HEK293 (cell line): Measurements from ENCODE around the gene STK24.

ENCODE experiments used
- CTCF ChIA-PET: fragments of 350-600 bp; formaldehyde crosslinking; extraction: SDS; loops from one replicate; lab custom pipeline; 2021; ENCODE audit warnings: antibody characterized with exemption; lab: Yijun Ruan, JAX
- POLR2A ChIA-PET: fragments of 300-600 bp; formaldehyde crosslinking; extraction: SDS; loops from one replicate; lab custom pipeline; 2020; ENCODE audit warnings: antibody characterized with exemption, inconsistent platforms; lab: Yijun Ruan, JAX
- H3K27ac ChIP-seq: fragments of 200-500 bp; sonication (Bioruptor generic); 2 replicates; pipeline ENCODE4 v1.5.1; 2014; ENCODE audit warnings: low read depth, low read length, control low read depth, inconsistent platforms; ENCODE audit errors: extremely low read depth
- H3K36me3 ChIP-seq, 2 experiments: fragments of 200-500 bp in 1 of 2; sonication (Bioruptor generic) in 1 of 2; 1 replicate in 1 of 2; 2 replicates in 1 of 2; pipeline ENCODE4 v1.5.1; 2014 to 2017; ENCODE audit warnings: inconsistent platforms in 2 of 2, low read length in 2 of 2; ENCODE audit not compliant: control insufficient read depth in 2 of 2, insufficient read depth in 1 of 2
- H3K4me1 ChIP-seq: fragments of 200-500 bp; sonication (Bioruptor generic); 2 replicates; pipeline ENCODE4 v1.5.1; 2014; ENCODE audit warnings: mild to moderate bottlenecking, low read length, inconsistent platforms; ENCODE audit not compliant: control insufficient read depth, insufficient read depth
- H3K4me3 ChIP-seq: 2 replicates; pipeline ENCODE4 v1.5.1; 2011; ENCODE audit warnings: low read depth, mild to moderate bottlenecking, control low read depth, low read length, moderate library complexity
- H3K9me3 ChIP-seq: fragments of 200-500 bp; sonication (Bioruptor generic); 2 replicates; pipeline ENCODE4 v1.5.1; 2014; ENCODE audit warnings: low read depth, low read length, inconsistent platforms; ENCODE audit not compliant: control insufficient read depth, insufficient read depth
- HOXA7 ChIP-seq: sonication (generic); formaldehyde crosslinking; IDR thresholded peaks from 2 replicates; pipeline ENCODE4 v1.8.1; 2022; ENCODE audit warnings: missing genetic modification reagents, borderline replicate concordance
- KLF8 ChIP-seq: fragments of 450-650 bp; formaldehyde crosslinking; IDR thresholded peaks from 2 replicates; pipeline ENCODE4 v1.5.1; 2016; ENCODE audit warnings: missing biosample characterization, missing genetic modification characterization
- KLF9 ChIP-seq: fragments of 450-650 bp; formaldehyde crosslinking; IDR thresholded peaks from 2 replicates; pipeline ENCODE4 v1.5.1; 2016; ENCODE audit warnings: missing biosample characterization, missing genetic modification characterization, low read depth
- RBAK ChIP-seq: fragments of 450-650 bp; formaldehyde crosslinking; IDR thresholded peaks from 2 replicates; pipeline ENCODE4 v1.5.1; 2016; ENCODE audit warnings: missing biosample characterization, missing genetic modification characterization
- SP7 ChIP-seq: fragments of 450-650 bp; formaldehyde crosslinking; IDR thresholded peaks from 2 replicates; pipeline ENCODE4 v1.5.1; 2016; ENCODE audit warnings: missing biosample characterization, missing genetic modification characterization
- ZIC2 ChIP-seq: fragments of 450-650 bp; formaldehyde crosslinking; IDR thresholded peaks from 2 replicates; pipeline ENCODE4 v1.5.1; 2016; ENCODE audit warnings: missing biosample characterization, missing genetic modification characterization
- ZNF202 ChIP-seq: fragments of 450-650 bp; formaldehyde crosslinking; IDR thresholded peaks from 2 replicates; pipeline ENCODE4 v1.5.1; 2016; ENCODE audit warnings: missing biosample characterization, missing genetic modification characterization, borderline replicate concordance
- ZNF214 ChIP-seq: fragments of 450-650 bp; formaldehyde crosslinking; IDR thresholded peaks from 2 replicates; pipeline ENCODE4 v1.5.1; 2017; ENCODE audit warnings: missing biosample characterization, mild to moderate bottlenecking, missing genetic modification characterization, borderline replicate concordance
- ZNF223 ChIP-seq: fragments of 450-650 bp; formaldehyde crosslinking; IDR thresholded peaks from 2 replicates; pipeline ENCODE4 v1.5.1; 2016; ENCODE audit warnings: missing biosample characterization, missing genetic modification characterization
- ZNF248 ChIP-seq: fragments of 450-650 bp; formaldehyde crosslinking; IDR thresholded peaks from 2 replicates; pipeline ENCODE4 v1.5.1; 2017; ENCODE audit warnings: missing biosample characterization, missing genetic modification characterization
- ZNF324 ChIP-seq: fragments of 450-650 bp; formaldehyde crosslinking; IDR thresholded peaks from 2 replicates; pipeline ENCODE4 v1.5.1; 2016; ENCODE audit warnings: missing biosample characterization, missing genetic modification characterization
- ZNF335 ChIP-seq: fragments of 450-650 bp; formaldehyde crosslinking; conservative IDR thresholded peaks from 2 replicates; pipeline ENCODE4 v1.5.1; 2016; ENCODE audit warnings: missing biosample characterization, missing genetic modification characterization
- ZNF350 ChIP-seq: fragments of 450-650 bp; formaldehyde crosslinking; IDR thresholded peaks from 2 replicates; pipeline ENCODE4 v1.5.0; 2017; ENCODE audit warnings: missing biosample characterization, mild to moderate bottlenecking, missing genetic modification characterization
- ZNF398 ChIP-seq: fragments of 450-650 bp; formaldehyde crosslinking; IDR thresholded peaks from 2 replicates; pipeline ENCODE4 v1.5.1; 2017; ENCODE audit warnings: missing biosample characterization, missing genetic modification characterization
- ZNF433 ChIP-seq: fragments of 450-650 bp; formaldehyde crosslinking; IDR thresholded peaks from 2 replicates; pipeline ENCODE4 v1.5.1; 2016; ENCODE audit warnings: missing biosample characterization, missing genetic modification characterization, low read depth
- ZNF544 ChIP-seq: fragments of 450-650 bp; formaldehyde crosslinking; IDR thresholded peaks from 2 replicates; pipeline ENCODE4 v1.5.0; 2017; ENCODE audit warnings: missing biosample characterization, missing genetic modification characterization
- ZNF560 ChIP-seq: fragments of 450-650 bp; formaldehyde crosslinking; IDR thresholded peaks from 2 replicates; pipeline ENCODE4 v1.5.1; 2017; ENCODE audit warnings: missing biosample characterization, missing genetic modification characterization, borderline replicate concordance
- ZNF580 ChIP-seq: fragments of 450-650 bp; formaldehyde crosslinking; IDR thresholded peaks from 2 replicates; pipeline ENCODE4 v1.5.1; 2016; ENCODE audit warnings: missing biosample characterization, missing genetic modification characterization
- ZNF664 ChIP-seq: fragments of 450-650 bp; formaldehyde crosslinking; IDR thresholded peaks from 2 replicates; pipeline ENCODE4 v1.5.1; 2016; ENCODE audit warnings: missing biosample characterization, missing genetic modification characterization
- ZNF76 ChIP-seq: fragments of 450-650 bp; formaldehyde crosslinking; IDR thresholded peaks from 2 replicates; pipeline ENCODE4; 2016; ENCODE audit warnings: low read depth, missing biosample characterization, missing genetic modification characterization, borderline replicate concordance
- ZNF777 ChIP-seq: fragments of 450-650 bp; formaldehyde crosslinking; IDR thresholded peaks from 2 replicates; pipeline ENCODE4 v1.5.1; 2017; ENCODE audit warnings: missing biosample characterization, missing genetic modification characterization, borderline replicate concordance
- ZNF785 ChIP-seq: fragments of 450-650 bp; formaldehyde crosslinking; IDR thresholded peaks from 2 replicates; pipeline ENCODE4 v1.5.1; 2016; ENCODE audit warnings: missing biosample characterization, missing genetic modification characterization
- ZSCAN16 ChIP-seq: fragments of 450-650 bp; formaldehyde crosslinking; IDR thresholded peaks from 2 replicates; pipeline ENCODE4 v1.5.1; 2016; ENCODE audit warnings: missing biosample characterization, missing genetic modification characterization

Gene STK24

DNA sequence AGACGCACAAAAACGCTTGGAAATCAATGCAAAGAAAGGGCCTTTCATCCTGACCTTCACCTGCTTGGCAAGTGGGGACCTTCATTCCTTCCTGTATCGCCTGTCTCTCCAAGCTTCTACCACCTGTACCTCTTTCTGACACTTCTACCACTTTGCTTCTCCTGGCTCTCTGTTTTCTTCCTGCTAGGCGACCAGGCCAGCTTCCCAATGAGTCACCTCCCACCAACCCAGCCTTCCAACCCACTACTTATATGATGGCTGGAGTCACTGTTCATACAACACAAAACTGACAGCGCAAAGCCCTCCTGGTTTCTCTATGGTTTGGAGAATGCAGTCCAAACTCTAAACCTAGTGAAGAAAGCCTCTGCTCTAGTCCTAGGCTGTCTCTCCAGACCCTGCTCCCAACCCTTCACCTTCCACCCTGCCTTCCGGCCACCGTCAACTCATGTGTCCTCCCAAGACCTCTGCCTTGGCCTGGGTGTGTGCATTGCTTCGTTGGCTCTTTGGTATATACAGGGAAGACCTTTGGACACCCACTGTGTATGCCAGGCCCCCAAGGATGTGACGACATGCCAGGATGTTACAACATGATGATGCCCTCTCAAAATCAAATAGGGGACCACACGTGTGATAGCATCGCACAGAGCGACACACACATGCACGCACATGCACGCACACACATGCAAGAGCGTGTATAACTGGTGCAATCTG lies 148.5 kb downstream of the STK24 start:
- CTCF ChIA-PET: interaction anchor here (0.8 kb wide), 1 partner anchor 17 kb away, joined by 7 read pairs; no protein-coding TSS in a partner anchor
- H3K4me1 ChIP-seq: no peaks in the 10 kb centered on the region
- H3K36me3 ChIP-seq: no peaks in the 10 kb centered on the region
- no peak overlapping the region for H3K27ac ChIP-seq
- no peak for TF ChIP-seq ZNF664 (tag by site-specific recombination)
- TF ChIP-seq ZNF202: no peak
- no peak for TF ChIP-seq ZNF560
- no peak for TF ChIP-seq KLF9 (tag by site-specific recombination)
- TF ChIP-seq, all 188 proteins: peak for 0
- H3K9me3 ChIP-seq: no peaks in the 10 kb centered on the region
- no peak overlapping the region for H3K4me3 ChIP-seq
- POLR2A ChIA-PET: no interaction called here

GRCh38 chr13:98427331-98427995 lies 149.4 kb downstream of the STK24 start:
- Histone ChIP-seq H3K4me1 (no peaks in the 10 kb centered on the region), H3K27ac (no peak overlapping the region), H3K9me3 (no peaks in the 10 kb centered on the region), H3K4me3 (no peak overlapping the region), H3K36me3 (no peaks in the 10 kb centered on the region)
- ChIA-PET CTCF (interaction anchor here (0.6 kb wide), 2 partner anchors 162 to 258 kb away, joined by 3 to 4 read pairs; no protein-coding TSS in a partner anchor), POLR2A (no interaction called here)
- no peak for TF ChIP-seq ZNF785 (tag by site-specific recombination)
- TF ChIP-seq ZNF433 (tag by site-specific recombination): no peak
- TF ChIP-seq ZNF335 (tag by site-specific recombination): no peak
- TF ChIP-seq ZIC2 (tag by site-specific recombination): no peak
- no peak for TF ChIP-seq ZNF324
- no peak for TF ChIP-seq ZNF248
- no peak for TF ChIP-seq ZNF580 (tag by site-specific recombination)
- no peak for TF ChIP-seq ZNF544 (tag by site-specific recombination)
- no peak for TF ChIP-seq ZNF777 (tag by site-specific recombination)
- TF ChIP-seq ZNF350 (tag by site-specific recombination): no peak
- TF ChIP-seq ZNF223 (tag by site-specific recombination): no peak
- TF ChIP-seq ZNF76 (tag by site-specific recombination): no peak
- no peak for TF ChIP-seq KLF8
- TF ChIP-seq ZNF398 (tag by site-specific recombination): no peak
- TF ChIP-seq SP7 (tag by site-specific recombination): no peak
- TF ChIP-seq HOXA7 (CRISPR knock-in tag): no peak
- TF ChIP-seq RBAK (tag by site-specific recombination): no peak
- TF ChIP-seq ZSCAN16 (tag by site-specific recombination): no peak
- no peak for TF ChIP-seq ZNF214 (tag by site-specific recombination)
